HEK293T (cell line): ENCODE measurements around the gene CTIF.

Experiments used
- BHLHE40 ChIP-seq: fragments of 450-650 bp; IDR thresholded peaks from 2 replicates; pipeline ENCODE4 v1.6.1; 2016; ENCODE audit warnings: mild to moderate bottlenecking, moderate library complexity, borderline replicate concordance
- CTBP1 ChIP-seq: fragments of 450-650 bp; IDR thresholded peaks from 2 replicates; pipeline ENCODE4 v1.6.1; 2016; ENCODE audit warnings: borderline replicate concordance
- SP1 ChIP-seq: fragments of 450-650 bp; IDR thresholded peaks from 2 replicates; pipeline ENCODE4 v1.6.1; 2017
- TARDBP ChIP-seq: fragments of 450-650 bp; IDR thresholded peaks from 2 replicates; pipeline ENCODE4 v1.6.1; 2016

- TF ChIP-seq CTBP1 (no peak), SP1 (no peak), TARDBP (no peak), BHLHE40 (no peak)
These were observed 3.8 kb downstream of the CTIF start for GRCh38 chr18:48542513-48543181.
